GM21515 (cell line): Measurements from ENCODE around the gene KRT4.

Source experiments
- ATAC-seq: cut with Tn5 transposase; IDR thresholded peaks from one replicate; pipeline ENCODE4 v1.9.1; 2021; ENCODE audit not compliant: unreplicated experiment

Gene KRT4

DNA sequence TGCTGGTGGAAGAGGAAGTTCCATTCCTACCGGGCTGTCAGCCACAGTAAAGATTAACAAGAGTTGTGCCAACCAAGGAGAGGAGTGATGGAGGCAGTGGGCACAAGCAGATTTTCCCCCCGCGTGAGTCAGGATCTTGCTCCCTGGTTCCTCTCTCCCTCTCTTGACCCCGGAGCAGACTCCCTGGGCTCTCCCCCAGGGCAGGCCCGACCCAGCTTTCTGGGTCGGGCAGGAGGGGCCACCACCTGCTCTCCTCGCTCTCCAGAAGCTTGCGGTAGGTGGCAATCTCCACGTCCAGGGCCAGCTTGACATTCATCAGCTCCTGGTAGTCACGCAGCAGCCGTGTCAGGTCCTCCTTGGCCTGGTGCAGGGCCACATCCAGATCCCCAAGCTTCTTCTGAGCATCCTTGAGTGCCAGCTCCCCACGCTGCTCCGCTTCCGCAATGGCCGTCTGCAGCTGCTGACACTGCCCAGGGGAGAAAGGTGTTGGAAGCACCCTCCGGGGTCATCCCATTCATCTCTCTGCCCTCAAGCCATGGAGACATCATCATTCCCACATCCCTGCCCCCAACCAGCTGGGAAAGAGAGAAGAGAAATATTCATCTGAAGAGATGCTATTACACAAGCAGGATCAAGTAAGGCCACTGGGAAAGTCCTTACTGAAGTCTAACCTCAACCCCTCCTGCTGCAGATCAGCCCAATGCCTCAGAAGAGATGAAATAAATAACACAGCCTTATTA, 9.0 kb upstream of the KRT4 start:
- ATAC-seq: no peak

- ATAC-seq: no peak
Measured at GRCh38 chr12:52821826-52822660, 8.1 kb upstream of the KRT4 start.

- ATAC-seq: no peak
Measured at GRCh38 chr12:52821071-52821730, 7.3 kb upstream of the KRT4 start.

DNA sequence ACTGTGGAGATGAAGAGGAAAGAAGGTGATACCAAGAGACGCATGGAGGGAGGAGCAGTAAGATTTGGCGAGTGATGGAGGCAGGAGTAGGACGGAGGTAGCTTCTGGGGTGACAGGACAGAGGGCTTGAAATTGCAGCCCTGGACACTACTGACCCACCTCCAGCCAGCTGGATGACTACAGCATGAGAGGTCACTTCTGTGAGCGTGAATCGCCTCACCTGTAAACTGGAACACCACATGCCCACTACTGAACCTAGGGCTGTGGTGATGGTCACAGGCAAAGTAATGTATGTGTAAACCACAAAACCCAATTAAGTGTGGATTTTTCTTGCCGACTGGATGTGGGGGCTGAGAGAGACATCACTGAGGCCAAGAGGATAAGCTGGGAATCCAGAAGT, 6.6 kb upstream of the KRT4 start:
- ATAC-seq: no peak

DNA sequence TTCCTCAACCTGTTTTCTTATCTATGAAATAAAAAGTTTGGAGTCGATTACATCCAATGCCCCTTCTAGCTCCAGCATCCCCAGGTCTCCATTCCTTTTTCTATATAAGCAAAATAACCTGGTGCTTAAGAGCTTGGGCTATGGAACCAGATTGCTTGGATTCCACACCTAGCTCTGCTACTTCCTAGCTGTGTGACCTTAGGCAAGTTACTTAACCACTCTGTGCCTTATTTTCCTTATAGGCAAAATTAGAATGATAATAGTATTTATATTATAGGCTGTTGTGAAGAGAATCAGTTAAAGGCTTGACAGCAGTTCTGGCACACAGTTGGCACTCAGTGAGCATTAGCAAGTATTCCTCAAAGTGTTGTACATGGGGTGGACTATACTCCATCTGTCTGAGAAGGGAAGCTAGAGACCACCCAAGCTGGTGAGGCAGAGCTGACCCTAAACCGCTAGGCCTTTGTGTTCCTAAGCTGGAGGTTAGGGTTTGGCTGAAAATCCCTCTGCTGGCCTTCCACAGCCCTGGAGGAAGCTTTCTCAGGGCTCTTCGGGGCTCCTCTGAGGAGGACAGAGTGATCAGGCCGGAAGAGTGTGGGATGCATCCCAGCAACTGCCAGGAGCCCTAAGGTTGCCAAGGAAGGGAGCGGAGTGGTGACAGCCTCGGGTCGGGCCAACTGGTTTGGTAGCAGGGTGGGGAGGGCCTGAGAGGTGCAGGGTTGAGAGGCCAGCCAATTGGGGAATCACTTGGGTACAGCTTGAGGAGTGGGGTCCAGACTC, 6.0 kb upstream of the KRT4 start:
- no peak for ATAC-seq

- ATAC-seq: no peak
Measured at GRCh38 chr12:52818887-52819420, 5.0 kb upstream of the KRT4 start.

GRCh38 chr12:52818388-52818787, 4.5 kb upstream of the KRT4 start:
- ATAC-seq: no peak

- no peak for ATAC-seq
Measured at GRCh38 chr12:52817699-52818238, 3.9 kb upstream of the KRT4 start.

GRCh38 chr12:52817003-52817698, 3.2 kb upstream of the KRT4 start:
- ATAC-seq: no peak

DNA sequence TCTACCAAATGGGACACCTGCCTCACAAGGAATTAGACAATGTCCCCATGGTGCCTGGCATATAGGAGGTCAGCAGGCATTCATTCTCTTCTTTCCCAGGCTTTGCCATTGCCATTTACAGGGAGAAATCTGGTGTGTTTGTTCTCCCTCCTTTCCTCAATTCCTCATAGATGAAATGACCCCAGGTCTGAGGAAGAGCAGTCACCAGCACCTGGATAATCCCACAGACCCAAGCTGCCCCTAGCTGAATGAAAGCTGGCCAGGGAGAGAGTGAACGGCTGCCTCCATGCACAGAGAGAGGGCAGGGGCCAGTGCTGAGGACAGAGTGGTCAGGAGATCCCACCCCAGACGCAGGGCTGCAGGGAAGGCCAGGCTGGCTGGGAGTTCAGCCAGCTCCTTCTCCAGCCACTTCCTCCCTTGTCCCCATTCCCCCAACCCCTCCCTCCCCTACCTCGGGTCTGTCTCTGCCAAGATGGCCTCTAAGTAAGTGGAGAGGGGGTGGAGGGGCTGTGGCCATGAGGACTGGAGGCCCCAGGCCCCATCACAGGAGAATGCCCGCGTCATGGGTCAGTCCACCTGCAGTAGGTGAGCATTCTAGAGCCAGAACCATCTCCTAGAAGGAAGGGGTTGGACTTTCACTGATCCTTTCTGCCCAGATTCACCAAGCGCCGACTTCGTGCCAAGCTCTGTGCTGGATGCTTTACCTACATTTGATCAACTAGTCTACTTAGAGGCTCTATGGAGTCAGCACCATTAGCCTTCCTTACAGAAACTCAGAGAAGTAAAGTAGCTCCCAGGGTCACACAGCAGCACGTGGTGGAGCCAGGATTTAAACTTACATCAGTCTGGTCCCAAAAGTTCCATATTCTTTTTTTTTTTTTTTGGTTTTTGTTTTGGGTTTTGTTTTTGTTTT, 2.0 kb upstream of the KRT4 start:
- ATAC-seq: no peak

GRCh38 chr12:52815161-52815560, 1.2 kb upstream of the KRT4 start:
- ATAC-seq: no peak

DNA sequence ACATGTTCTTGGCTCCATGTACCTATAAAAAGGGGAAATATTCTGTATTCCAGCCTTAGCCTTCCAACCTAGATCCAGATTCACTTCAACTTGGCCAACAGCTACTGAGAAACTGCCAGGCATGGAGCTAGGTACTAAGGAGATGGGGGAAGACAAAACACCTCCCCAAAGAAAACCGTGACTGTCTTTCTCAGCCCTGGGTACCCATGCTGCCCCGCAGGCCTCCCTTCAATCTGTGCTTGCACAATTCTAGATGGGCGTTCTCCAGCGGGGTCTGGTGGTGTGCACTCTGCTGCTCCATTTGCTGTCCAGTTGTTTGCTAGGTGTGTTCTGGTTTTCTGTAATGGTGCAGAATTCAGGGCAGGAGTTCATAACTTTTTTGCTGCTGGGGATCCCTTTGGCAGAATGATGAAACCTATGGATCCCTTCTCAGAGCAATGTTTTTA, 817 bp upstream of the KRT4 start:
- ATAC-seq: no peak

DNA sequence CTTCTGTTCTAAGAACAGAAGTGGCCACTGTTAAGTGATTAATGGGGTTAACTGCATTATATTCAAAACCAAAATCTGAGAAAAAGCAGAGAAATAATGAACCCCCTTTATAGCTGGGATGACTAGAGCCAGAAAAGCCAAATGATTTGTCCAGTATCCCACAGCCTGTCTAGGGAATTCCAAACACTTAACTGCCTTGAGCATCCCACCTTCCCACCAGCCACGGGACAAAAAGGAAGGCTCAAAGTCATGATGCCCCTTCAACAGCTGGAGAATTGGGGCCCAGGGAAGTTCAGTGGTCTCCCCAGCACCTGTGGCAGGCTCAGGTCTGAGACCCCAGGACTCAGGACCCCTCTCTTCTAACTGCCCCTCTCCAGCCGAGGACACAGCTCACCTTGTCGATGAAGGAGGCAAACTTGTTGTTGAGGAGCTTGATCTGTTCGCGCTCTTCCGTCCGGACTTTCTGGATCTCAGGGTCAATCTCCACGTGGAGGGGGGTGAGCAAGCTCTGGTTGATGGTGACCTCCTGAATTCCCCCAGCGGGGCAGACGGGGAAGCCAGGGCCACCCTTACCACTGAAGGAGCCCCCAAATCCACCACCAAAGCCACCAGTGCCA, 605 bp downstream of the KRT4 start:
- no peak for ATAC-seq

- ATAC-seq: no peak
Measured at GRCh38 chr12:52812749-52813148, 1.2 kb downstream of the KRT4 start.

GRCh38 chr12:52812073-52812400, 1.9 kb downstream of the KRT4 start:
- no peak for ATAC-seq

DNA sequence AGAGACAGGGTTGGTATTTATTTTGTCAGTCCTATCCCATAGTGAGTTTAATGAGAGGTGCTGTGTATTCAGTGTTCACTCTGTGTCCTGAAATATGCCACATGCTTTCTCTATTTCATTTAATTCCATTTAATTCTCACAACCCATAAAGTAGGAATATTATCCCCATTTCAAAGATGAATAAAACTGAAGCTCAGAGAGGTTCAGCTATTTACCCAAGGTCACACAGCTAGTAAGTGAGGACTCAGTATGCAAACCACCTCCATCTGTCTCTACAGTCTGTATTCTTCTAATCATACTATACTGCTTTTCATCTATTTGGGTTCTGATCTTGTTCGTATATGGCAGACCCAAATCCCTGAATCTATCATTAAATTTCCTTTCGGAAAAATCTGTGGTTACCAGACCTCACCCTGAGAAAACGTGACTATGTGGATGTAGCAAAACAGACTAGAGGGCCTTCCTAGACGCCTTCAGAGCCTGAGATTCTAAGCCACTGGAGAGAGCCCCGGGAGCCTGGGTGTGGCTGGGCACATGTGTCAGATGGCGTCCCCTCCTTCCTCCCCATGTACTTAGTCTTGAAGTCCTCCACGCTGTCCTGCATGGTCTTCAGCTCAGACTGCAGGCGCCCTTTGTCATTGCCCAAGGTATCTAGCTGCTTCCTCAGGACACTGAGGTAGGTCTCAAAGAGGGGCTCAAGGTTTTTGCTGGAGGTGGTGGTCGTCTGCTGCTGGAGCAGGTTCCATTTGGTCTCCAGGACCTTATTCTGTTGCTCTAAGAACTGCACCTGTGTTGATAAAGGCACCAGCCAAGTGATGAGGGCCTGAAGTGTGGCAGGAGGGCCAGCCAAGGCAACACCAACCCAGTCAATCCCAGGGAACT, 2.5 kb downstream of the KRT4 start:
- no peak for ATAC-seq

DNA sequence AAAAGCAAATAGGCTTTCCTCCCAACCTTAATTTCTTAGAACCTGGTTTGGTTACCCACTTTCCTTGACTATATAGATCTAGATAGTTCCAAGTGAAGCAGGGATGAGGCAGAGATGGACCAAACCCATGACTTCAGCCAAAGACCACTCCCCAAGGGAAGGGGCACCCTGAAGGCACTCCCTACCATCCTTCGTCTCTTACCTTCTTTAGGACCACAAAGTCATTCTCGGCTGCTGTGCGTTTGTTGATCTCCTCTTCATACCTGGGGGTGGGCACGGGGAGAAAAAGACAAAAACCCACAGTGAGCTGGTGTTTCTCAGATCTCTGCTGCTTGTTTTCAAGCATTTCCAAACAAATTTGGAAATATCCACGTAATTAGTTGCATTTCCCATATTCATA, 3.4 kb downstream of the KRT4 start:
- no peak for ATAC-seq

DNA sequence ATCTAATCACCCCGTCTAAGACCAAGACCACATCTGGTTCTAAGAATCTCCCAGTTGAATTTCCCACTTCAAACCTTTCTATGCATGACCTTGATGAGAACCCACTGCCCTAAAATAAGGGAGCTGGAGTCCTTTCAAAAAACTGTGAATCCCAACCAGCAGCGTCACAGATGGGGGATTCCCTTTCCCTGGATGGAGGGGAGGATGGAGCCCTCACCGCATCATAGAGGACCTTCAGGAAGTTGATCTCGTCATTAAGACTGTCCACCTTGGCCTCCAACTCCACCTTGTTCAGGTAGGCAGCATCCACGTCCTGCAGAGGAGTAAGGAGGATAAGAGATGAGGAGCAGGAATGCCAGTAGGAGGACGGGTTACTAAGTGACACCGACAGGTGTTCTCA, 4.8 kb downstream of the KRT4 start:
- no peak for ATAC-seq
